Measurements from ENCODE around the gene LSS. TPM values are rescaled to one million over a fixed set of nuclear protein-coding genes. Genes with fewer than 3 reads are reported as not detected.

LSS gene
- total RNA-seq, 1 donor from 2014 or later = 69.8 TPM

- DNase-seq (ENCODE audit: low read depth, low spot score) = no peak
Observed at GRCh38 chr21:46219591-46220239, 8.9 kb downstream of the LSS start.

DNA sequence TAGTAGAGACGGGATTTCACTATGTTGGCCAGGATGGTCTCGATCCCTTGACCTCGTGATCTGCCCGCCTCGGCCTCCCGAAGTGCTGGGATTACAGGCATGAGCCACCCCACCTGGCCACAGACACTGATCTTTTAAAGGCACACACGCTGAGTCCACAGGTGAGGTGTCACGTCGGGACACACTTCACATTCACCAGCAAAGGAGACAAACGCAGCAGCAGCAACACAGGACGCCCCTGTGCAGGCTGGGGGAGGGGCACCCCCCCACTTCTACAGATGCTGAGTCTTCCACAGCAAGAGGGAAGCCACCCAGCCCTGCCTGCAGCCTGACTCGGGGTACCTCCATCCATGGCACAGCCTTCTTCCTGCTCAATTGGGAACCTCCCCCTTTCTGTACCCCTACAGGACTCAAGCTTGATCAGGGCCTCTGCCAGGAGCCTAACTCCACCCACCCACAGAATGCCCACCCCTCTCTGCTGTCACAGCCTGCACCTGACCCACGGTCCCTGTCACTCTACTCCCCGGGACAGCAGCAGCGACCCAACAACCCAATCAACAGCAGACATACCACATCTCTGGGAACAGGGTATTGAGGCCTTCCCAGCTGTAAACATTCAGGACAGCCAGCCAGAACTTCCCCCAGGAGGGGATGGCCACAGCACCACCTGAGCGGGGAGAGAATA, 9.5 kb downstream of the LSS start:
- DNase-seq (ENCODE audit: low read depth, low spot score) = no peak

GRCh38 chr21:46217511-46218196, 10.9 kb downstream of the LSS start:
- no peak for DNase-seq (ENCODE audit: low read depth, low spot score)

GRCh38 chr21:46216132-46216747, 12.3 kb downstream of the LSS start:
- no peak for DNase-seq (ENCODE audit: low read depth, low spot score)

DNA sequence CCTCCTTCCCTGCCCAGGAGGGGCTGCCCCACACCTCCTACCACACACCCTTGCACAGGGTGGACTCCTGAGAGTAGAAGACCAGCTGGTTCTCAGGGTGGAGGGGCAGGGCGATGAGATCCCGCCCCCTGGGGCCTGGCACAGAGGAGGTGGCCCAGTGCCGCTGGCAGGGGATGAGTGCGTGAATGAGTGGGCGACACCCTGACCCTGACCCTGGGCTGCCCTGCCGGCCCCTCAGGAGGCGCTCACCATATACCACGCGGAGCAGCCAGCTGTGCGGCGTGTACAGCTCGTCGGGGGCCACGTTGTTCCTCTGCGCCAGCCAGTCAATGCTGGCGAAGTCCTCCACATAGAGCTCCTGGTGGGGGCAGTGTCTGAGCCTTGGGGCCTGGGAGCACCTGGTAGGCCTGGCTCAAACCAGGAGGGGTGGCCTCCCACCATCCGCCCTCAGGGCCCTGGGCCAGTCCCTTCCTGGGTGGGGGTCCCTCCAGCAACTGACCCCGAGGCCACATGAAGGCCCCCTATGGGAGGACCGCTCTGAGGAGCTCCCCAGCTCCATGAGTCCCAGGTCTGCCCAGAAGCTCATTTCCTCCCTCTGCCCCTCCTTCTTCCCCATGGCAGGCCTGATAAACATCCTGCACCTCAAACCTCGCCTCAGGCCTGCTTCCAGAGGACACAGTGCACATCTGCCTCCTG, 13.0 kb downstream of the LSS start:
- no peak for DNase-seq (ENCODE audit: low read depth, low spot score)

- no peak for DNase-seq (ENCODE audit: low read depth, low spot score)
Observed at GRCh38 chr21:46214478-46215340, 13.9 kb downstream of the LSS start.

- no peak for DNase-seq (ENCODE audit: low read depth, low spot score)
Observed at GRCh38 chr21:46213620-46214286, 14.8 kb downstream of the LSS start.

- DNase-seq (ENCODE audit: low read depth, low spot score) = no peak
Observed at GRCh38 chr21:46212721-46213484, 15.7 kb downstream of the LSS start.

- no peak for DNase-seq (ENCODE audit: low read depth, low spot score)
Observed at GRCh38 chr21:46211786-46212720, 16.5 kb downstream of the LSS start.

DNA sequence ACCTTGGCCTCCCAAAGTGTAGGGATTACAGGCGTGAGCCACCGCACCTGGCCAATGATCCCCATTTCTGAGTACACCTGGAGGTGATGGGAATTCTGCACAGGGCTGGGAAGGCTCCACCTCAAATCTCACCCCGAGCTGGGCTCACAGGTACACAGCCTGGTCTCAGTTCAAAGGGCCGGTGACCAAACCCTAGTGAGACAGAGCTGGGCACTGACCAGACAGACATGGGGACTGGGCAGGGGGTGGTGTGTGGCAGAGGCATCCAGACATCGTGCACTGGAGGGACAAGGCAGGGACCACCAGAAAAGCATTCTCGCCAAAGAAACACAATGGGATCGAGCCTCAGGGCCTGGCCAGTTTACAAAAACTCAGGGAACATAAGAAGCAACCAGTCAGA, 17.2 kb downstream of the LSS start:
- DNase-seq (ENCODE audit: low read depth, low spot score) = no peak

DNA sequence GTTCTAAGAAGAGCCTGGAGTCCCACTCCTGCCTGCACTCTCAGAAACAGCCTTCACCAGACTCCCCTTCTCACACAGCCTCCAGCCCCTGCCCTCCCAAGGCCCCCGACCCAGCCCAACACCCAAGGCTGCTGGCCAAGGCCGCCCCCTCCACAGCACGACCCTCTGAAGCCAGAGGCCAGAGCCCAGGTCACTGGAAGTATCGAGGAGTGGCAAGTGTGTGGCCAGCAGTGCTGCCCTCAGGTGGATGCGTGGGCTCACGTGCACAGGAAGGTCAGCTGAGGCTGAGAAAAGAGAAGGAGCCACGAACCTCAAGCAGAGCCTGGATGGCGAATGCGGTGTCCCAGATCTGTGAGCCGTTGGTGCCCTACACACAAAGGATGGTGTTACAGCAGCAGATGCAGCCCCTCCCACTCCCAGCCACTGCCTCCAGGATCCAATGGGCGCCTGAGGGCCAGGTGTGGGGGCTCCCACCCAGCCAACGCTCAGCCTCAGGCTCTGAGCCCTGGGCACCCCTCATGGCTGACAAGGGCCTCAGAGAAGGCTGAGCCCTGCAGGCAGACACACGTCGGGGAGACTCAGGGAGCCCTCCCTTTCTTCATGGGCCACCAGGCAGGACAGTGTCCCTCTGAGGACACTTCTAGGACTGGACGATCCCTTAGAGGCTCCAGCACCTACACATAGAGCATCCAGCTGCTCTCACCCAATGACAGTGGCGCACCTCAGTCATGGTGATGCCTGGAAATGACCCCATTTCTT, 18.0 kb downstream of the LSS start:
- DNase-seq (ENCODE audit: low read depth, low spot score) = no peak

GRCh38 chr21:46208761-46209721, 19.5 kb downstream of the LSS start:
- DNase-seq (ENCODE audit: low read depth, low spot score) = no peak

GRCh38 chr21:46207920-46208591, 20.5 kb downstream of the LSS start:
- no peak for DNase-seq (ENCODE audit: low read depth, low spot score)

- no peak for DNase-seq (ENCODE audit: low read depth, low spot score)
Observed at GRCh38 chr21:46207006-46207919, 21.3 kb downstream of the LSS start.
